GM21360 (cell line): ENCODE results near the gene TMEM59.
"Not testable (repeated sequence)": the region's sequence is repeated elsewhere in the genome, so short reads cannot be mapped to it uniquely, and the experiment has no call there.

Source experiments
- ATAC-seq: cut with Tn5 transposase; IDR thresholded peaks from one replicate; pipeline ENCODE4 v1.9.1; 2021; ENCODE audit warnings: mild to moderate bottlenecking, moderate library complexity; ENCODE audit not compliant: unreplicated experiment

TMEM59 gene

GRCh38 chr1:54052934-54053744 lies at the start of gene TMEM59, which contains the start of gene TCEANC2:
TMEM59 (minus strand) TSS chr1:54053204; CDS start chr1:54053188, 16 bp downstream.
TCEANC2 (plus strand) TSS chr1:54053608; CDS start chr1:54054423, 815 bp downstream.
- peak; percentile 93 for ATAC-seq

GRCh38 chr1:54100500-54100899 lies 47.5 kb upstream of the TMEM59 start:
- ATAC-seq: no peak

- no peak for ATAC-seq
These were observed 46.1 kb upstream of the TMEM59 start for GRCh38 chr1:54099061-54099610.

GRCh38 chr1:54096877-54097240 lies 43.9 kb upstream of the TMEM59 start:
- ATAC-seq: no peak

DNA sequence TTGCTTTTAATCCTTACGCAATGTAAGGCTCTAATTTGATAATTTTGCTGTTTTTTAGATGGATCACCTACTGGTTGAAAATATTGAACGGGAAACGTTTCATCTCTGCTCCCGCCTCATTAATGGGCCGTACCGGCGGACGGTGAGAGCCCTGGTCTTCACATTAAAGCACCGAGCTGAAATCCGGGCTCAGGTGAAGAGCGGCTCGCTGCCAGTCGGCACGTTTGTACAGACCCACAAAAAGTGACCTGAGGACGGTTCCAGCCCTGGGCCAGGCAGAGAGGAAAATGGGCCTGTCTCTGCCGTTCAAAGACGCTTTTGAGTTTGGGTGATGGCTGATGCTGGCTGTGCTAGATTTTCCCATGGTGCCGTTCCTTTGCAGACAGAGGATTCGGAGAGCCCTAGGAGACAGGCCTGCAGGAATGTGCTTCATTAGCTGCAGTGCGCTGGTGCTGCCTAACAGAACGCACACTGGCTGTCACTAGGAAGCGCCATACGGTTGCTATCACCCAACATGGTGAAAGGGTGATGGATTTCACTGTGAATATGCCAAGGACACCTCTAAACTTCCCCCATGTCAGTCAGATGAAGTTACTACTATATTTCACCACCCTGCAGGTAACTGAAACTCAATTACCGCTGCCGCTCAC lies 43.3 kb upstream of the TMEM59 start:
- no peak for ATAC-seq

- ATAC-seq: no peak
These were observed 42.7 kb upstream of the TMEM59 start for GRCh38 chr1:54095546-54096226.

DNA sequence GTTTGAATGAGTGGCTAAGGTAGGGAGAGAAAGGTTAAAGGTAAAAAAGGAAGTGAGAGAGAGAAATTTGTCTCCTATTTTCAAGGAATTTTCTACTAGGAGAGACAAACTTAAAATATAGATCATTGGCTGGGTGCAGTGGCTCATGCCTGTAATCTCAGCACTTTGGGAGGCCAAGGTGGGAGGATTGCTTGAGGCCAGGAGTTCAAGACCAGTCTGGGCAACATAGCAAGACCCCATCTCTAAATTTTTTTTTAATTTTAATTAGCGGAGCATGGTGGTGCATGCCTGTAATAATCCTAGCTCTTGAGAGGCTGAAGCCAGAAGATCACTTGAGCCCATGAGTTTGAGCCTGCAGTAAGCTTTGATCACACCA lies 41.7 kb upstream of the TMEM59 start:
- ATAC-seq: not testable (repeated sequence)

GRCh38 chr1:54094001-54094729 lies 41.2 kb upstream of the TMEM59 start:
- no peak for ATAC-seq

- ATAC-seq: no peak
These were observed 38.7 kb upstream of the TMEM59 start for GRCh38 chr1:54091666-54092065.

- no peak for ATAC-seq
These were observed 35.4 kb upstream of the TMEM59 start for GRCh38 chr1:54088385-54088784.

DNA sequence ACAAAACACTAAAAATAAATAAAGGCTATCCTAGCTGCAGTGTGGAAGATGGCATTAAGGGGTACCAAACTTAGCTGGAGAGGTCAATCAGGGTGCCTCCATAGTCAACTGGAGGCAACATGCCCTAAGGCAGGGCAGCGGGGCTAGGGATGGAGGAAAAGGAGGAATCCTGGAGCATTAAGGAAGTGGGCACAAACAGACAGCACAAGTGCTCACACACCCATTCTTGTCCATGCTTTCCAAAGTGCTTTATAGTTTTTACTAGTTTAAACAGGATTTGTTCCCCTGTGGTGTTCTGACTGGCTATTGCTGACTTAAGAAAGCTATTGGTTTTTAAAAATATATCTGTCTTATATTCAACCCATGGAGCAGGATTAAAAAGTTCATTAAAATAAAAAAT lies 33.8 kb upstream of the TMEM59 start:
- no peak for ATAC-seq

- no peak for ATAC-seq
These were observed 31.8 kb upstream of the TMEM59 start for GRCh38 chr1:54084794-54085193.

- peak; percentile 71 for ATAC-seq
These were observed 28.6 kb upstream of the TMEM59 start for GRCh38 chr1:54081306-54082270.

GRCh38 chr1:54080598-54081049 lies 27.6 kb upstream of the TMEM59 start:
- no peak for ATAC-seq

DNA sequence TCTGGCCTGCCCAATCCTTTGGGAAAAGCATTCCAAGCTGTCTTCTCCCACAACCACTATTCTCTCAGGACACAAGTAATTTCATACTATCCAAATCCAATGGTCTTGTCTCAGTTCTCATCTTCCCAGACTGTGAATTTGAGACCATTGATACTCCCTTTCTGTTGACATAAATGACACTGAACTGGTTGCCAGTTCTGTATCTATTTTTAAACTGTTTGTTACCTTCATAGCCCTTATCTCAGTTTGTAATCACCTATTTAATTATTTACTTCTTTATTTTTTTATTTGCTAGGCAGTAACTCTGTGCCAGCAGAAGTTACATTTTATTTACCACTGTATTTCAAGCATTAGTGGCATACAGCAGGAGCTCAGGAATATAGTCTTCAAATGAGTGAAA lies 24.4 kb upstream of the TMEM59 start:
- no peak for ATAC-seq

DNA sequence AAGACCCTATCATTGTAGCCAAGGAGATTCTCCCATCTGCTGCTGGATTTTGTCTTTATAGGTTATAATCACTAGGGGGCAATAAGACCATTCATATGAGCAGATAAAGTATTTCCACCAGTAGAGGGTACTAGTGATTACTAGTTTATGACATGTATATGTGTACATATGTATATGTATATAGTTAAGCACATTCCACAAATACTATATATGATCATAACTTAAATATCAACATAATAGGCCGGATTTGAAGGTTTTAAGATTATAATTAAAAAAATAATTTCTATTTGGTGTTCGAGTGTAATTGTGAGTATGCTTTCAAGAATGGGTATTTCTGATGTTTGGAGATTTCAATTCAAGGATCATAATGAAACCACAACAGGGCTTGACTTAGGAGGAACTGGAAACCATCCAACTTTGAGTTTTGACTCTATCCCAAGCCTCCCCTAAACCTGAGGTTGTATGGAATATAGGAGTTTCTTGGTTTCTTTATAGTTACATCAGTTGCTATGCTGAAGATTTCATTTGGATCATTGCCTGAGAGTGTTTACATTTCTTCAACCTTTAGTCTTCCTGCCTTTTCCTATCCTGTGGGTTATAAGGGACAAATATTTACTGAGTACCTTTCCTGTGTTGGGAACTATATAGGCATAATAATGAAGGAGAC lies 17.3 kb upstream of the TMEM59 start:
- ATAC-seq: no peak

DNA sequence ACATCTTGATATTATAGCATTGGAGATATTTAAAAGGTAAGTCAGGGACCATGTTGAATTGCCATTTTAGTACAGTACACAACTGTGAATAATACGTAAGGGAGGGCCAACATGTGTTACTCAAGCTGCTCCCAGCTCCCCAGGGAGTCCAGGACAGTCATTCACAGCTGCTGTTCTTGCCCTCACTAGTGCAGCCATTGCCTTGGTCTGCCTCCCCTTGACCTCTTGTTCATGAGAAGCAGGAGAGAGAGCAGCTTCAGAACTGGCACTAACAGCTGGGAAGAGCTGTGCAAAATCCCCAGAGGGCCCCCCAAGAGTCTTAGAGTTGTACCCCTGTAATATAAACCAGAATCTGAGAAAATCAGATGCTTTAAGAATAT lies 16.8 kb upstream of the TMEM59 start:
- no peak for ATAC-seq

GRCh38 chr1:54064299-54064698 lies 11.3 kb upstream of the TMEM59 start:
- ATAC-seq: no peak

- ATAC-seq: no peak
These were observed 1.4 kb upstream of the TMEM59 start for GRCh38 chr1:54054438-54054749.
